Neural progenitor cell (in vitro differentiated cells): Measurements from ENCODE around the gene CYP4F12. TPM values are rescaled to one million over a fixed set of nuclear protein-coding genes. Genes with fewer than 3 reads are reported as not detected.

Experiments
- DNase-seq: peaks from one replicate; pipeline ENCODE4 v3.0.0-alpha.2; 2016; ENCODE audit warnings: low spot score
- H2AFZ ChIP-seq: fragments of 200-600 bp; sonication (generic); replicated peaks from 2 replicates; pipeline ENCODE4 v1.6.1; 2016; ENCODE audit warnings: antibody characterized with exemption
- H3F3A ChIP-seq: fragments of 200-600 bp; sonication (generic); 2 replicates; pipeline ENCODE4 v1.6.1; 2016; ENCODE audit warnings: antibody characterized with exemption, low read depth
- H3K27ac ChIP-seq: fragments of 200-600 bp; sonication (generic); 2 replicates; pipeline ENCODE4 v1.5.1; 2016; ENCODE audit warnings: mild to moderate bottlenecking
- H3K27me3 ChIP-seq: fragments of 200-600 bp; sonication (generic); 2 replicates; pipeline ENCODE4 v1.6.1; 2016; ENCODE audit warnings: mild to moderate bottlenecking, moderate library complexity
- H3K36me3 ChIP-seq: fragments of 200-600 bp; sonication (generic); 2 replicates; pipeline ENCODE4 v1.5.1; 2016
- H3K4me1 ChIP-seq: fragments of 200-600 bp; sonication (generic); 2 replicates; pipeline ENCODE4 v1.6.1; 2016; ENCODE audit warnings: mixed run types
- H3K4me2 ChIP-seq: fragments of 200-600 bp; sonication (generic); 2 replicates; pipeline ENCODE4 v1.6.1; 2016
- H3K4me3 ChIP-seq: fragments of 200-600 bp; sonication (generic); 2 replicates; pipeline ENCODE4 v1.5.1; 2016
- H3K79me2 ChIP-seq: fragments of 200-600 bp; sonication (generic); 2 replicates; pipeline ENCODE4 v1.6.1; 2016; ENCODE audit warnings: low read depth
- H3K9ac ChIP-seq: fragments of 200-600 bp; sonication (generic); 2 replicates; pipeline ENCODE4 v1.6.1; 2016
- H3K9me3 ChIP-seq: fragments of 200-600 bp; sonication (generic); 2 replicates; pipeline ENCODE4 v1.5.1; 2016; ENCODE audit warnings: low read depth
- H4K20me1 ChIP-seq: fragments of 200-600 bp; sonication (generic); 2 replicates; pipeline ENCODE4 v1.6.1; 2016; ENCODE audit warnings: low read depth
- H3K27ac Mint-ChIP-seq: 3 replicates; pipeline ENCODE4 v1.8.0; 2021; ENCODE audit warnings: mixed read lengths
- H3K27me3 Mint-ChIP-seq: 2 replicates; pipeline ENCODE4 v1.8.0; 2022; ENCODE audit warnings: low read depth, mild to moderate bottlenecking, inconsistent platforms, moderate library complexity, mixed read lengths; ENCODE audit not compliant: insufficient read depth
- H3K36me3 Mint-ChIP-seq: 3 replicates; pipeline ENCODE4 v1.8.0; 2021; ENCODE audit warnings: mixed read lengths
- H3K4me1 Mint-ChIP-seq: 3 replicates; pipeline ENCODE4 v1.8.0; 2021; ENCODE audit warnings: mixed read lengths
- H3K4me3 Mint-ChIP-seq: 3 replicates; pipeline ENCODE4 v1.8.0; 2021; ENCODE audit warnings: mild to moderate bottlenecking, moderate library complexity, mixed read lengths
- H3K9me3 Mint-ChIP-seq: 3 replicates; pipeline ENCODE4 v1.8.0; 2020; ENCODE audit warnings: mixed read lengths
- EZH2 ChIP-seq: fragments of 200-600 bp; sonication (generic); IDR thresholded peaks from 2 replicates; pipeline ENCODE4 v1.6.1; 2017; ENCODE audit warnings: antibody characterized with exemption, mild to moderate bottlenecking, moderate library complexity
- EZH2phosphoT487 ChIP-seq: fragments of 200-600 bp; sonication (generic); IDR thresholded peaks from 2 replicates; pipeline ENCODE4 v1.6.1; 2017; ENCODE audit warnings: antibody characterized with exemption
- total RNA-seq: library from RNA; depleted of rRNA; stranded (reverse); fragments of >200 nt; gene quantifications from 2 replicates; pipeline ENCODE4 v1.2.3, GENCODE V29; 2015; ENCODE audit warnings: low replicate concordance
- TF ChIP-seq, protein P1 (sequence below): fragments of 200-600 bp; sonication (generic); IDR thresholded peaks from 2 replicates; pipeline ENCODE4 v1.5.1; 2017; ENCODE audit warnings: antibody characterized with exemption, mild to moderate bottlenecking

Gene CYP4F12
- total RNA-seq, 1 donor from 2014 or later: not detected

DNA sequence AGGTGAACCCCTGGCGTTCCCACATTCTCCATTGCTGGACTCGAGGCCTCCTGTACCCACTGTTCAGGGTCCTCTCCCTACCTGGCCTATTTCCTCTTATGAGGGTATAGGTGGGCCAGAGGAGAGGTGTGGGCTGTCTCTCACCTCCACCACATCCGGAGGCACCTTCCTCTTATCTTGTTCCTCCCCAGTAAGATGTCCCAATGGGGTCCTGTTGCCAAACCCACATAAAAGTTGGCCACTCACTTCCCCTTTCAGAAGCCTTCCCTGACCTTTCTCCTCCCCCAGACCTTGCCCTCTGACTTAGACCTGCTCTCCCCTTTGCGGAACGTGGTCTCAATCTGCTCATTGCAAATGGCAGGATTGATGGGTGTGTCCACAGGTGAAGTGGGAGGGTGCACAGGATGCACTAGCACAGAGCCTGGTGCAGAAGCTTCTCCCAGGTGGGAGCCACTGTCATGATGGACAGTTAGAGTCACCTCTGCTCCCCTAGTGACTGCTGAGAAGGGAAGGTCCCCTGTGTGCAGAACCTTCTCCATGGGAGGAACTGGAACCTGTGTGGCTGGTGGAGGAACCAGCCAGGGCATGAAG is 30.9 kb upstream of the CYP4F12 start:
- Histone ChIP-seq H3K4me3 (no peak overlapping the region), H3F3A (no peaks in the 10 kb centered on the region), H3K79me2 (no peaks in the 10 kb centered on the region), H3K27ac (no peak overlapping the region), H3K27me3 (no peaks in the 10 kb centered on the region), H2AFZ (no peak overlapping the region), H4K20me1 (no peaks in the 10 kb centered on the region), H3K9ac (no peak overlapping the region), H3K4me2 (no peak overlapping the region), H3K9me3 (peaks cover 5% of the 10 kb centered on the region), H3K4me1 (no peaks in the 10 kb centered on the region), H3K36me3 (no peaks in the 10 kb centered on the region)
- no peak overlapping the region for H3K27ac Mint-ChIP-seq
- peaks cover 2% of the 10 kb centered on the region for H3K27me3 Mint-ChIP-seq
- no peaks in the 10 kb centered on the region for H3K4me1 Mint-ChIP-seq
- peaks cover 24% of the 10 kb centered on the region for H3K9me3 Mint-ChIP-seq
- TF ChIP-seq EZH2: no peak
- TF ChIP-seq, protein P1, sequence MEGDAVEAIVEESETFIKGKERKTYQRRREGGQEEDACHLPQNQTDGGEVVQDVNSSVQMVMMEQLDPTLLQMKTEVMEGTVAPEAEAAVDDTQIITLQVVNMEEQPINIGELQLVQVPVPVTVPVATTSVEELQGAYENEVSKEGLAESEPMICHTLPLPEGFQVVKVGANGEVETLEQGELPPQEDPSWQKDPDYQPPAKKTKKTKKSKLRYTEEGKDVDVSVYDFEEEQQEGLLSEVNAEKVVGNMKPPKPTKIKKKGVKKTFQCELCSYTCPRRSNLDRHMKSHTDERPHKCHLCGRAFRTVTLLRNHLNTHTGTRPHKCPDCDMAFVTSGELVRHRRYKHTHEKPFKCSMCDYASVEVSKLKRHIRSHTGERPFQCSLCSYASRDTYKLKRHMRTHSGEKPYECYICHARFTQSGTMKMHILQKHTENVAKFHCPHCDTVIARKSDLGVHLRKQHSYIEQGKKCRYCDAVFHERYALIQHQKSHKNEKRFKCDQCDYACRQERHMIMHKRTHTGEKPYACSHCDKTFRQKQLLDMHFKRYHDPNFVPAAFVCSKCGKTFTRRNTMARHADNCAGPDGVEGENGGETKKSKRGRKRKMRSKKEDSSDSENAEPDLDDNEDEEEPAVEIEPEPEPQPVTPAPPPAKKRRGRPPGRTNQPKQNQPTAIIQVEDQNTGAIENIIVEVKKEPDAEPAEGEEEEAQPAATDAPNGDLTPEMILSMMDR: no peak
- no peak for TF ChIP-seq EZH2phosphoT487
- no peak overlapping the region for H3K4me3 Mint-ChIP-seq
- no peak for DNase-seq
- no peaks in the 10 kb centered on the region for H3K36me3 Mint-ChIP-seq

DNA sequence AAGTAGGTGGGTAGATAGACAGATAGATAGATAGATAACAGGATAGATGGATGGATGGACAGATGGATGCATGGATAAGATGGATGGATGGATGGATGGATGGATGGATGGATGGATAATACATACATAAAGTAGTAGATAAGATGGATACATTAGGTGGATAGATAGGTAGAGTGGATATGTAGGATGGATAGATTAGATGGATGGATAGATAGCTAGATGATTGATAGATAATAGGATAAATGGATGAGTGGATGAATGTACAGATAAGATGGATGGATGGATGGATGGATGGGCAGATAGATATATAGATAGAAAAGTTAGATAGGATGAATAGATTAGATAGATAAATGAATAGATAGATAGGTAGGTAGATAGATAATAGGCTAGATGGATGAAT is 30.1 kb upstream of the CYP4F12 start:
- Histone ChIP-seq H3K36me3 (no peaks in the 10 kb centered on the region), H3K9ac (no peak overlapping the region), H3K79me2 (no peaks in the 10 kb centered on the region), H4K20me1 (no peaks in the 10 kb centered on the region), H3K4me2 (no peak overlapping the region), H3F3A (no peaks in the 10 kb centered on the region), H3K9me3 (no peaks in the 10 kb centered on the region), H2AFZ (no peak overlapping the region), H3K4me1 (no peaks in the 10 kb centered on the region), H3K27ac (no peak overlapping the region), H3K27me3 (no peaks in the 10 kb centered on the region), H3K4me3 (no peak overlapping the region)
- no peak overlapping the region for H3K4me3 Mint-ChIP-seq
- H3K27me3 Mint-ChIP-seq: peaks cover 2% of the 10 kb centered on the region
- no peak for TF ChIP-seq EZH2phosphoT487
- TF ChIP-seq, protein P1: no peak
- TF ChIP-seq EZH2: no peak
- no peak for DNase-seq
- no peaks in the 10 kb centered on the region for H3K36me3 Mint-ChIP-seq
- H3K4me1 Mint-ChIP-seq: no peaks in the 10 kb centered on the region
- H3K9me3 Mint-ChIP-seq: peaks cover 25% of the 10 kb centered on the region
- no peak overlapping the region for H3K27ac Mint-ChIP-seq

GRCh38 chr19:15643387-15643786 is 29.5 kb upstream of the CYP4F12 start:
- no peak for DNase-seq
- Mint-ChIP-seq H3K27ac (no peak overlapping the region), H3K36me3 (no peaks in the 10 kb centered on the region), H3K9me3 (peaks cover 23% of the 10 kb centered on the region), H3K4me3 (no peak overlapping the region), H3K27me3 (no peaks in the 10 kb centered on the region), H3K4me1 (no peaks in the 10 kb centered on the region)
- H3K9ac ChIP-seq: no peak overlapping the region
- H2AFZ ChIP-seq: no peak overlapping the region
- H3F3A ChIP-seq: no peaks in the 10 kb centered on the region
- no peaks in the 10 kb centered on the region for H3K9me3 ChIP-seq
- H3K27me3 ChIP-seq: no peaks in the 10 kb centered on the region
- H4K20me1 ChIP-seq: no peaks in the 10 kb centered on the region
- TF ChIP-seq EZH2 (no peak), EZH2phosphoT487 (no peak)
- TF ChIP-seq, protein P1: no peak
- no peak overlapping the region for H3K4me3 ChIP-seq
- no peak overlapping the region for H3K27ac ChIP-seq
- H3K4me2 ChIP-seq: no peak overlapping the region
- no peaks in the 10 kb centered on the region for H3K79me2 ChIP-seq
- H3K4me1 ChIP-seq: no peaks in the 10 kb centered on the region
- no peaks in the 10 kb centered on the region for H3K36me3 ChIP-seq
